ENCODE measurements around the gene GCM1.
"Not testable (repeated sequence)": the region's sequence is repeated elsewhere in the genome, so short reads cannot be mapped to it uniquely, and the experiment has no call there.

The GCM1 gene, protein sequence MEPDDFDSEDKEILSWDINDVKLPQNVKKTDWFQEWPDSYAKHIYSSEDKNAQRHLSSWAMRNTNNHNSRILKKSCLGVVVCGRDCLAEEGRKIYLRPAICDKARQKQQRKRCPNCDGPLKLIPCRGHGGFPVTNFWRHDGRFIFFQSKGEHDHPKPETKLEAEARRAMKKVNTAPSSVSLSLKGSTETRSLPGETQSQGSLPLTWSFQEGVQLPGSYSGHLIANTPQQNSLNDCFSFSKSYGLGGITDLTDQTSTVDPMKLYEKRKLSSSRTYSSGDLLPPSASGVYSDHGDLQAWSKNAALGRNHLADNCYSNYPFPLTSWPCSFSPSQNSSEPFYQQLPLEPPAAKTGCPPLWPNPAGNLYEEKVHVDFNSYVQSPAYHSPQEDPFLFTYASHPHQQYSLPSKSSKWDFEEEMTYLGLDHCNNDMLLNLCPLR

DNA sequence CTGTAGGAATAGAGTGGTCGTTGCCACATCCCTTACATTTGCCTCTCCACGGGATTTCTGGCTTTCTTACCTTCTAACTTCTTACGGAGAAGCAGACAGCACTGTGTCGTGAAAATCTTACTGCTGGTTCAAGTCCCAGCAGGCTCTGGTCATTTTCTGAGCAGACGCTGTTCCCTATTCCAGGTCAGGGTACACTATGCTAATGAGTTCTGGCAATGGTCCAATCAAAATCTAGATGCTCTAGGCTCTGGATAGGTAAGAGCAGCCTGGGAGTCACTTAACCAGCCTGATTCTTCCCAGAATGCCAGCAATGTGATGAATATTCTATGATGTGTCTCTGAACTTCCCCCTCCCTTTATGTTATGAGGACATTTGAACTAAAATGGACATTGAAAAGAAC lies at the start of gene GCM1:
TSS of gene GCM1 (minus strand) at position 158 of the 400 bp plus-strand sequence. CDS start 3,209 bp downstream, outside the sequence.
- no peak for DNase-seq

DNA sequence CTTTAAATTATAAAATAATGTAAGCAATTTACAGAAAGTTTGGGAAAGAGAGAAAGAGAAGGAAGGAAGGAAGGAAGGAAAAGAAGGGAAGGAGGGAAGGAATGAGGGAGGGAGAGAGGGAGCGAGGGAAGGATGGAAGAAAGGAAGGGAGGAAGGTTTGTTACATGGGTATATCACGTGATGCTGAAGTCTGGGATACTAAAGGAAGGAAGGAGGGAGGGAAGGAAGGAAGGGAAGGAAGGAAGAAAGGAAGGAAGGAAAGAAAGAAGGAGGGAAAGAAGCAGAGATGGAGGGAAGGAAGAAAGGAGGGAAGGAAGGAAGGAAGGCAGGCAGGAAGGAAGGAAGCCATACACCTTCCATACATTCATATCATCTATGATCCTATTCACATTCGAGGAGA lies 48.9 kb upstream of the GCM1 start:
- DNase-seq: no peak

DNA sequence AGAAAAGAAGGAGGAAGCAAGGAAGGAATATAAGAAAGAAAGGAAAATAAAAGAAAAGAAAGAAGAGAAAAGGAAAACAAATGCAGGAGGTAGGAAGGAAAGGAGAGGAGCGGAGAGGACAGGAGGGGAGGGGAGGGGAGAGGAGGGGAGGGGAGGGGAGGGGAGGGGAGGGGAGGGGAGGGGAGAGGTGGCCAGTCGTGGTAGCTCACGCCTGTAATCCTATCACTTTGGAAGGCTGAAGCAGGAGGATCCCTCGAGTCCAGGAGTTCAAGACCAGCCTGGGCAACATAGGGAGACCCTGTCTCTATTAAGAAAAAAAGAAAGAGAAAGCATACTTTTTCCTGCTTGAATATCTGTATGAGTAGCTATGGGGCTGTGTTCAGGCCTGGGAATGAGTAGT lies 46.4 kb upstream of the GCM1 start:
- DNase-seq: no peak

DNA sequence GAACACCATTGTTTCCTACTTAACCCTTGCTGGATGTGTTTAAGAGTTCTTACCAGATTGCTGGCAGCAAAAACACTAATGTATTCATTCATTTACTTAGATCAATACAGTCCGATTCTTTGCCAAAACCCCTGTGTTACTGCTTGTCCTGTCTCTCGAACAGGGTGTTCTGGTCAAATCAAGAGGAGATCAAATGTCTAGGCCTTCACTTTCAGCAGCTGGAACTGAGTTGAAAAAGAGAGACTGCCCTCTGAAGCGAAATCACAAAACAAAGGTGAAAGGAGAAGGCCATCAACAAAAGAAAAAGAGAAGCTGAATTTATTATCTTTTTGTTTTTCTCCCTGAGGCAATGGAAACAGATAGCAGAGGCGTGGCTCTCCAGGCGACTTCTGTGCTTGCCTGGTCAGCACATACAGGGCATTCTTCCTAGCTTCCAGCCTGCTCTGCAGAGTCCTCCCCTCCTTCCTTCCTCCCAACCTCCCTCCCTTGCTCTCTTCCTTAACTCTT lies 44.1 kb upstream of the GCM1 start:
- DNase-seq: no peak

DNA sequence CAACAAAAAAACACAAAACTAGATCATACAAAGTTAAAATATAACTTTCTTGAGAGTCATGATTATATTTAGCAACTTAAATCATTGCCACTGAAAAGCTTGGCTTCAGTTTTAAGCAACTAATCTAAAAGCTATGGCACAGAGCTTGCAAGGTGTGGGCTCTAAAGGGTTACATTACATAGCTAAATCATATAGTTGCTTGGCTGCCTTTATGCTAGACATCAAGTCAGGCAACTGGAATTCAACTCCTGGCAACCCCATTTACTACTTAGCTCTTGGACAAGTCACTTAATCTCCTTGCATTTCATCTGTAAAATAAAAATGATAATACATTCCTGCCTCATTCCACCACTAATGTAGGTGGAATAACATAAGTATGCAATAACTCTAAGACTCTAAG lies 40.9 kb upstream of the GCM1 start:
- no peak for DNase-seq

DNA sequence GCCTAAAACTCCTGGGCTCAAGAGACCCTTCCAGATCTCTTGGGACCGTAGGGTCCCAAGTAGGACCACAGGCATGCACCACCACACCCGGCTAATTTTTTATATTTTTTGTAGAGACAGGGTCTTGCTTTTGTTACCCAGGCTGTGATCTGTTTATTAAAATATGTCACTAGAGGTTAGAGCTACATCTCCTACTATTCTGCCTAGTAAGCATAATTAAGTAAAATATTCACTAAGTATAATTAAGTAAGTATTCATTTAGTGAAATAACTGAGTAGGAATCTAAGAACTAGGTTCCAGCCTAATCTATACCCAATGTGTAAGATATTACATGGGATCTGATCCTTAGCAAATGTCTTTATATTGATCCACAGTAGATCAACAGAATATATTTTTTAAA lies 40.2 kb upstream of the GCM1 start:
- no peak for DNase-seq

DNA sequence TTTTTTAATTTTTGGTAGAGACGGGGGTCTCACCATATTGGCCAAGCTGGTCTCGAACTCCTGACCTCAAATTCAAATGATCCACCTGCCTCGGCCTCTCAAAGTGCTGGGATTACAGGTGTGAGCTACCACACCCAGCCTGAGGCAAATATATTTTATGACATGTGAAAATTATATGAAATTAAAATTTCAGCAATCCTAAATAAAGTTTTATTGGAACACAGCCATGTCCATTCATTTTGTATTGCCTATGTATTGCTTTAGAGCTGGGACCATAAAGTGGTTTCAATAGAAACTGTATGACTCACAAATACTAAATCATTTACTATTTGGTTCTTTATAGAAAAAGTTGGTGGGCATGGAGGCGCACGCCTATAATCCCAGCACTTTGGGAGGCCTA lies 32.0 kb upstream of the GCM1 start:
- DNase-seq: no peak

DNA sequence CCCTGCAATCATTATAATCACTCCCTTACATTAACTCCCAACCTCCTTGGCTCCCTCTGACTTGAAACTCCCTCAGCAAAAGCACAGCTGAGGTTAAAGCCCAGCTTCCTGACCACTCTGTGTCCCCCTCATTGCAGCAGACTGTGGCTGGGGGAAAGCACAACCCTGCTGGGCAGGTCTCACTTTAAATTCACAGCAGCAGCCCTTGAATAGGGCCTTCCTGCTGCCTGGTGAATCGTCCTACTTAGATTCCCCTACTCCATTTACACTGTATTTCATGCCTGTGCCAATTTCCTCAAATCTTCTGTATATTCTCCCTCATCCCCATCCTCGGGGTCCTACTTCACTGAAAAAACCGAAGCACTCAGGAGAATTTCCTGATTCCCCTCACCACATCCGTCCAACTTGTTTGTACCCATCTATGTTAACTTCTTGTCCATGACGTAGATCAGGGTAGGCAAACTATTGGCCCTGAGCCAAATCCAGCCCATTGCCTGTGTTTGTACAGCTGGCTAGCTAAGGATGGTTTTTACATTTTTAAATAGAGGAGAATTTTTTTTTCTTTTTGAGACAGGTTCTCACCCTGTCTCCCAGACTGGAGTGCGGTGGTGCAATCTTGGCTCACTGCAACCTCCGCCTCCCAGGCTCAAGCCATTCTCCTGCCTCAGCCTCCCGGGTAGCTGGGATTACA lies 31.5 kb upstream of the GCM1 start:
- DNase-seq: peak; percentile 82

DNA sequence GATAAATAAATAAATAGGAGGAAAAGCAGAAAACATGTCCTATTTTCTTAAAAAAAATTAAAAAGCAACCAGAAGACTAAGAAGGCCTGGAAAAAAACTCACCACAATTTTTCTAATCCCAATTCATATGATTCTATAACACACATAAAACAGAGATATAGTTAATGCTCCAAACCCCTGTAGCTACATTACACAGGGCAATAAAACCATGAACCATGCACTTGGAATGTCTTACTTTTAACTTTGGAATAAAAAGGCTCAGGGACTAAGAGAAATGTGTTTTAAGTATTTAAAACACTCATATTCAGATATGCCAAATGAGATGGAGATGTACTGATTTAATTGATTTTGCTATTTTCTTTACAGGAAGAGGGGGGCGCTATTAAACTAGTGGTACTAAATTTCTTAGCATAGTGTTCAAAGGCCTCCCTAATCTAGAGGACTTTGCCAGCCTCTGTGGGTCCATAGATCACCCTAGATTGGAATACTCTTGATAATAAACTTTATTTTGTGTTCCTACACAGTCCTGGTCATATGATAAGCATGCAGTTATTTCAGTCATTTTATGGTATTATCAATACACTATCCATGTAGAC lies 30.3 kb upstream of the GCM1 start:
- DNase-seq: no peak

DNA sequence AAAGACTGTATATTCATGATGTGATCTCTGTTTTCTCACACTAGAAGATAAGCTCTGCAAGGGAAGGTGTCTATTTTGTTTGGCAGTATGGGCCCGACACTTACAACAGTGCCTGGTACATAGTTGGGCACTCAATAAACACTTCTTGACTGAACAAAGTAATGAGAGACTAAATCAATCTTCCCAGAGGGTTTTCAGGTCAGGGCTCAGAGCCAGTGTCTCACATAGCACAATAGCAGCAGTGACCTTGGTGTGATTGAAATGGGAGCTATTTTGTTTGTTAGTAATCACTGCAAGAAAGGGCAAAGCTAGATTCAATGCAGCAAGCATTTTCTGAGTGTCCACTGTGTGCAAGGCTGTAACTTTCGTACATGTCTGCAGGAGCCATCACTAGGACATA lies 26.4 kb upstream of the GCM1 start:
- no peak for DNase-seq

DNA sequence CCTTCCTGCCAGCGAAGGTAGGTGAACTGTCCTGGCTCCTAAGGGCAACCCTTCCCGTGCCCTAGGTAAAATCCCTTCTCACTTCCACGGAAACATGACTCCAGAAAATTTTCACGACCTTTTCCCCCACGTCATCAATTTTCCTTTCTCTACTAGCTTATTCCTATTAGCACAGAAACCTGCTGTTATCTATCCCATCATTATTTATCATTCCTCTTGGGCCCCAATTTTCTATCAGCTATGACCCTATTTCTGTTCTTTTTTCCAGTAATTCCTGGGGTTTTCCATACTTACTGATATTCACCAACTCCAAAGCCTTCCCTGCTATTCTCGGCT lies 23.8 kb upstream of the GCM1 start:
- DNase-seq: no peak

DNA sequence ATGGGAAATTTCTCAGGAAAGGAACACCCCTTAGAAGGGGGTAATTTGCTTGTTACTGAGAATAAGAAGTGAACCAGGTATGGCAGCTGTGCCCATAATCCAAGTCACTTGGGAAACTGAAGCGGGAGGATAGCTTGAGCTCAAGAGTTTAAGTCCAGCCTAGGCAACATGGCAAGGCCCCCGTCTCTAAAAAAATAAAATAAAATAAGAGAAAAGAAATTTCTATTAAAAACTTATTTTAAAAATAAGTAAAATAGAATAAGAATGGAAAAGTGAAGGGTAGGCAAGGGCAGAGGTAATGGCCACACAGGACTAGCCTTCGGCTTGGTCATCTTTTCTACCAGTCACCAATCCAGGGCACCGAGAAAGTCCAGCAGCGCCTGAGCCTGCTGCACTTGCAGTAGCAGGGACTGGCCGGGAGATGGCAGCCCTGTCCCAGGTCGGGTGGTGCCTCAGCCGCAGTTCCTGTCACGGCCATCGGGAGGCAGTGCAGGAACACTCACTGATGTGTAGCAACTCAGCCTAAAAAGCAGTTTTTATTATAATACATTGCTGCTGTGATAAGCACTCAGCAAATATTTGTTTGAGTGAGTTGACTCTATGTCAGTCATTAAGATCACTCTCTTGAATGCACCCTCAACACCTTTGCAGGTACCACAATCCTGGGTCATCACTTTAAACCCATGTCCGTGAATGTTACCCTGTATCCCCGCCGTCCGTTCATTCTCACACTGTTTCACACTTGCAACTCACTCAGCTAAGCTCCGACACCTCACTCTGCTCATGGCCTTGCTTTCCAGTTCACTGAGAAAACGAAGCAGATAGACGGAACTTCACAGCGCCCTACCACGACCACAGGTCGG lies 23.2 kb upstream of the GCM1 start:
- DNase-seq: no peak

DNA sequence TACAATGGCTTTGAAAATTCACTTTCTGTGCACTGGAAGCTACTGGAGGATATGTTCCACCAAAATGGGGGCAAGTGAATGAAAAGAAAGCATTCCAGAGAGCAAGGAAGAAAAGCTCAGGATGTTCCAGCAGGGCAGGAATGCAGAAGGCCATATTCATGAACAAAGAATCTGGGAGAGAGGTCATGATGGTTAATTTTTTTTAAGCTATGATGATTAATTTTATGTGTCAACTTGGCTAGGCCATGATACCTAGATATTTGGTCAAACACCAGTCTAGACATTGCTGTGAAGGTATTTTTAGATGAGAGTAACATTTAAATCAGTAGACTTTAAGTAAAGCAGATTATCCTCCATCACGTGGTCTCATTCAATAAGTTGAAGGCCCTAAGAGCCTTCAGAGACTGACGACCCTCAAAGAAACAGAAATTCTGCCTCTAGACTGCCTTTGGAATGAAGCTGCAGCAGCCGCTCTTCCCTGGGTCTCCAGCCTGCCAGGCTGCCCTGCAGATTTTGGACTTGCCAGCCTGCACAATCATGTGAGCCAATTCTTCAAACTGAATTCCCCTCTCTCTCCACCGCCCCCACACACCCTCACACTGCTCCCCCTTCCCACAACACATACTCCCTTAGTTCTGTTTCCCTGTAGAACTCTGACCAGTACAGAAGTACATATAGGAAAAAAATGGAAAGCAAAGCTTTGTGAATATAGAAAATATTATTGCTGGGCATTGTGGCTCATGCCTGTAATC lies 20.1 kb upstream of the GCM1 start:
- no peak for DNase-seq

DNA sequence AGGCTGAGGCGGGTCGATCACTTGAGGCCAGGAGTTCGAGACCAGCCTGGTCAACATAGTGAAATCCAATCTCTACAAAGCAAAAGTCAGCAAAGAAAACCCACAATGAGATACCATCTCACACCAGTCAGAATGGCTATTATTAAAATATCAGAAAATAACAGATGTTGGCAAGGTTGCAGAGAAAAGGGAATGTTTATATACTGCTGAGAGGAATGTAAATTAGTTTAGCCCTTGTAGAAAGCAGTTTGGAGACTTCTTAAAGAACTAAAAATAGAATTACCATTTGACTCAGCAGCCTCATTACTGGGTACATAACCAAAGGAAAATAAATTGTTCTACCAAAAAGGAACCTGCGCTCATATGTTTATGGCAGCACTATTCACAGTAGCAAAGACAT lies 16.7 kb upstream of the GCM1 start:
- DNase-seq: no peak

DNA sequence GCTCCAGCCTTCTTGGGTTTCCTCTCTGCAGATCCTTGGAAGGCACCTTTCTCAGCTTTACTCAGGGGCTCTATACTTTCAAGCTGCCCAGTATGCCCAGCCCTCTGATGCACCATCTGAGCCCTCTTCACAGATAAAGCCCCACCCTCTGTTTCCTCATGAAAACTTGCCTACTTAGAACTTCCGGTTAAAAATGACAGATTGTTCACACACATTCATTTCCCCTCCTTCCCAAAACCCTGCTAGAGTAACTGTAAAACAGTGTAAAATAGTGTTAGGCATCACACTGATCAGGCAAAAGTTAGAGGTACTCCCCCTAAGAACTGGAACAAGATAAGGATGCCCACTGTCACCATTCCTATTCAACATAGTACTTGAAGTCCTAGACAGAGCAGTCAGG lies 14.0 kb upstream of the GCM1 start:
- DNase-seq: no peak

DNA sequence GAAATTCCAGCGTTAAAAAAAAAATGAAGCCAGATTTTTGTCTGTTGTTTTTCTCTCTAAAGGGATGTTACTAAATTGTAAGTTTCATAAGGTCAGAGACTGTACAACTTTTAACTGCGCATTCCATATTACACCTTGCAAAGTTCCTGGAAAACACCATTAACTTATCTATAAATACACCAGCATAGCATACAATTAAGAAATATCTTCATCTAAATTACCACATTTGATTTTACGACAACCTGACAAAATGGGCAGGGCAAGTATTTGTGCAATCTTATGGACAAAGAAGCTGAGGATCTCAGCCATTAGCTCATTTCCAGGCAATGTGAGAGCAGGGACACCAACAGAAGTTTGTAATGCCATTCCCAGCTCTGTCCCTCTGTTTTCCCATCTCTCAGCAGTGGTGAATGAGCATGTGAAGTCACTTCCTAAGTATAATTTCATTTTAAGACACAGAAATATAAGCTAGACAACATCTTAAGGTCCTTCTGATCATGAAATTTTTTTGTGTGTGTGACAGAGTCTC lies 12.9 kb upstream of the GCM1 start:
- DNase-seq: no peak

DNA sequence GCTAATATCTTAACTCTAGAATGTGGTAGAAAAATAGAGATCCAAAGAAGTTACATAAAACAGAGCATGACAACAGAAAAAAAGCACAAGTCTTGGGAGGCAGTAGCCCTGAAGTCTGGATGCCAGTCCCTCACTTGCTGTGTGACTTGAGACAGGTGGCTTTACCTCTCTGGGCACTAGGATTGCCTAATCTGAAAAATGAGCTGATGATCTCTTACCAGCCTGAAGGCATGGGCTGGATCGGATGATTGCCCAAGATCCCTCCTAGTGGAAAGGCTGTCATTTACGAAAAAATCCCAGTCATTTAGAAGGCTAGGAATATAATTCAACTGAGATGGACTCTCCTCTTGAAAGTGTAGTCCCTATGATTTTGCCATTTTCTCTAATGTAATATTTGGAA lies 10.9 kb upstream of the GCM1 start:
- DNase-seq: no peak

DNA sequence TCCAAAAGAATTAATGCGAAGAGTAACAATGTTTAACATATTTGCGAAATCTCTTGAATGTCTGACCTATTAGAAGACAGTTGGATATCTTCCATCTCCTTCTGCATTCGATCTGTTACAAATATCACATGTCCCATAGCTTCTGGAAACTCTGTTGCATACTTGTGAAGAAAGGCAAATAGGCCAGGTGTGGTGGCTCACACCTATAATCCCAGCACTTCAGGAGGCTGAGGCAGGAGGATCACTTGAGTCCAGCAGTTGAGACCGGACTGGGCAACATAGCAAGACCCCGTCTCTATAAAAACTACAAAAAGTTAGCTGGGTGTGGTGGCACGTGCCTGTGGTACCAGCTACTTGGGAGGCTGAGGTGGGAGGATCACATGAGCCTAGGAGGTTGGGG lies 9.4 kb upstream of the GCM1 start:
- not testable (repeated sequence) for DNase-seq

DNA sequence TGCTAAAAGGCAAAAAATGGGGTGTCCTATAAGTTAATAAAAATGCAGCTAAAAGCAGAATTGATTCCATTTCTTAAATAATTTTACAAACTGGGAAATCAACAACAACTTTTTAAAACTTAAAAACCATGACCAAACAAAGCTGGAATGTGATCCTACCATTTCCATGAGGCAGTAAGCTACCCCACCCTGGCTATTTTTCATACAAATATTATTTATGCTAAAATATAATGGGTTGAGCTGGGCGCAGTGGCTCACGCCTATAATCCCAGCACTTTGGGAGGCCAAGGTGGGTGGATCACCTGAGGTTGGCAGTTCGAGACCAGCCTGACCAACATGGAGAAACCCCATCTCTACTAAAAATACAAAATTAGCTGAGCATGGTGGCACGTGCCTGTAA lies 6.6 kb upstream of the GCM1 start:
- not testable (repeated sequence) for DNase-seq

DNA sequence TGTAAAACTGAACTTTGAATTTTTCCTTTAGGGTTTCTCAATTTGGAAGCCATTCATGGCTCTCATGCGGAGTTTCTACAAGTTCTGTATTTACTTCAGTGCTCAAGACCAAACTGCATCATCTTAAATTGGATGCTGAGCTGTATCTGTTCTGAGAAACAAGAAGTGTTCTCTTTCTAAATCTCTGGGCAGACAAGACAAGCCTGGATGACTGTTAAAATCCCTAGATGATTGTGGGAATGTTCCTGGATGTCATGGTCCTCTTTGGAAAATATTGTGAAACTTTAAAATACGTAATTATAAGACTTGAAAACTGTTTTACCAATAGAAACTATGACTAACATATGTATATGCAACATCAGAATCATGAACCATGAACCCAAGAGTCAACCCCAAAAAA lies 6.2 kb upstream of the GCM1 start:
- DNase-seq: no peak

DNA sequence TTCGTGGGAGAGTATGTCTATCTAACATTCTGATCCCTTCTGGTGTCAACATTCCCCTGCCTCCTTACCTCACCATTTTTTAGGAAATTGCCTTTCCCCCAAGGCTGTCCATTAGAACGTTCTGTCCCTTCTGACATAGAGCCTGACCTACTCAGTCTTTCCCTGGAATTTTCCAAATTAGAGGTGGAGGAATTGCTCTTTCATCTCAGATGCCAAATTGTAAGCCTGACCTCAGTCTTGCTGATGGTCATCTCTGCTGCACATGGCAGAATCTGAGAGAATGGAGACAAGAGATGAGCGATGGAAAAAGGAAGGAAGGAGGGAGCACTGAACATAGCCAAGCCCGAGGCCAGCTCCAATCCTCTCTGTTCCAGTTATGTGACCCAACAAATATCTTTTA lies 5.4 kb upstream of the GCM1 start:
- DNase-seq: no peak

DNA sequence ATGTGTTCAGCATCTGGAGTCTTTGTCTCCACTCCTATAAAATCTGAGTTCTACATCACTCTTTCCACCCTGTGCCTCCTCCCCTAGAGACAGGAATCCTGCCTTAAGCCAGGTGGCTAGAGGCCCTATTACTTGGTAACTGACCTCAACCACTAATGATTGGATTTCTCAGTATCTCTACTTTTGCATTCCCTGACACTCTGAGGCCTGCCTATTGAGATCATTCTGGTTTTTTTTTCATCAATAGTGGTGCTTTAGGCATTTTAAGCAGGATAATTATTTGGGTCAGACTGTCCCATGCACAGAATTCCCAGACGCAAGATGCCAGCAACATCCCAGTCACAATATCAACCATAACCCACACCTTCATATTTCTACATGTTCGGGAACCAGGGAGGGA lies 3.9 kb upstream of the GCM1 start:
- DNase-seq: no peak
